NCI-H748 (cell line): ENCODE measurements around the gene PRR36.
A peak's percentile ranks its signal among the peaks of the same experiment; 100 is the strongest.

Source experiments
- DNase-seq: peaks from one replicate; lab custom pipeline; 2025; ENCODE audit not compliant: unreplicated experiment; lab: John Stamatoyannopoulos, UW

PRR36 gene

DNA sequence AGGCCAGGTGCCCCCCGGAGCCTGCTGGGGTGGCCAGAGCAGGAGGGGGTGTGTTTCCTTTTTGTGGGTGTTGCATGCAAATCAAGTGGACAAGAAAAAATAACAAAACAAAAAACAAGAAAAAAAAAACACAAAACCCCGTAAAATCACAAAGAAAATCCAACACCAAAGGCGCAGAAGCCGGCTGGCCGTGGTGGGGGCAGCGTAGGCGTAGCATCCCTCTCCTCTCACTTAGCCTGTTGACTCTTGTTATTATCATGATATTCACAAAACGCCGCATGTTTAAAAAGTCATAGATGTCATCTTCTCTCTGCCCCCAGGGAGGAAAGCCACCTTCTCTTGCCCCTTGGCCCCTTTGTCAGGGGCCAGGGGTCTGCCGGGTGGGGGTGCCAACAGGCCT lies 39.5 kb upstream of the PRR36 start:
- no peak for DNase-seq

DNA sequence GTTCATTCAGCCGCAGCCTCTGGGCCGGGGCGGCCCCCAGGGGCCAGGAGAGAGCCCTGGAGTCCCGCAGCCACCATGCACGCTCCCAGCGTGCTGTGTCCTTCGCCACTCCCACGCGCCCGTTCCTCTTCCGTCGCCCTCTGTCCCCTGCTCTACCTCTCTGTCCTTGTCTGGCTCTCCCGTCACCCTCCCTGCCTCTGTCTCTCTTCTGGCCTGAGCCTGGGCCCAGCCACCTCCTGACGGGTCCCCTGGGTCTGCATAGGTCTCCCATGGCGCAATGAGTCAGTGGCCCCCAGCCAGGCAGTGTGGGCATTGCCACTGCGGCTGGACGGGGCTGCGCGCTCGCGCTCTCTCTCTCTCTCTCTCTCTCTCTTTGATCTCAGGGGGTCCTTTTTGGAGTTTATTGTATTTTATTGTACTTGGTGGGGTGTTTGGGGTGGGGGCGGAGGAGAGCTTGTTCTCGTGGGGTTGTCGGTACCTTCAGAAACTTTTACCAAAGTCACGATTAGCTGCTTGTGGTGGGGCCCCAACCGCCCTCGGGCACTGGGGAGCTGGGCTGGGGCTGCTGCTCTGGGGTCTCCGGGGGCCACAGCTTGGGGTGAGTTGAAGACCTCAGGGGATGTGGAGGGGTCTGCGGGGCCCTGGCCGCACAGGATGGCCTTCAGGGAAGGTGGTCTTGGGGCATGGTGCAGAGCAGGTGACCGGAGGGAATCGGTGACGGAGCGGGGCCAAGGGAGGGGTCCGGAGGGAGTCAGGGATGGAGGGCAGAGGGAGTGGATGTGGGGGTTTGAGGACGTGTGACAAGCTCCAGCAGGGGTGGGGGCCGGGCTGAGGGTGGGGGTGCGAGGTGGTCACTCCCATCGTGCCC lies 38.7 kb upstream of the PRR36 start:
- DNase-seq = no peak

DNA sequence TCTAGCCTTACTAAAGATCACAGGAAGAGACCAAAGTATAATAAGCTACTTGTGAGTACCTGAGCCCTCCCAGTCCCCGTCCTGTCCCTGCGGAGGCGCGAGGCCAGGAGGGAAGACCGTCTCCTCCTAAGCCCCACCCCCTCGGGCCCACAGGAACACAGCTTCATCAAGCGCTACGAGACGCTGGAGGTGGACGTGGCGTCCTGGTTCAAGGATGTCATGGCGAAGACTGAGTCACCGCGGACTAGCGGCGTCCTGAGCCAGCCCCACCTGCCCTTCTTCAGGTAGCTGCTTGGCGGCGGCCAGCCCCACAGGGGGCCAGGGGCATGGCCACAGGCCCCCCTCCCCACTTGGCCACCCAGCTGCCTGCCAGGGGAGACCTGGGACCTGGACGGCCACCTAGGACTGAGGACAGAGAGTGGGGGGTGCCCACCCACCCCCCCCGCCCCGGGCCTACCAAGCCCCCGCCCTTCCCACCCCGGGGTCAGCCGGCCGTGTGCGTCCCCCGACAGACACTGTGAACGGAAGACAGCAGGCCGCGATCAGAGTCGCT lies 38.0 kb upstream of the PRR36 start:
- no peak for DNase-seq

GRCh38 chr19:7911508-7912143 lies 37.4 kb upstream of the PRR36 start:
- DNase-seq = no peak

DNA sequence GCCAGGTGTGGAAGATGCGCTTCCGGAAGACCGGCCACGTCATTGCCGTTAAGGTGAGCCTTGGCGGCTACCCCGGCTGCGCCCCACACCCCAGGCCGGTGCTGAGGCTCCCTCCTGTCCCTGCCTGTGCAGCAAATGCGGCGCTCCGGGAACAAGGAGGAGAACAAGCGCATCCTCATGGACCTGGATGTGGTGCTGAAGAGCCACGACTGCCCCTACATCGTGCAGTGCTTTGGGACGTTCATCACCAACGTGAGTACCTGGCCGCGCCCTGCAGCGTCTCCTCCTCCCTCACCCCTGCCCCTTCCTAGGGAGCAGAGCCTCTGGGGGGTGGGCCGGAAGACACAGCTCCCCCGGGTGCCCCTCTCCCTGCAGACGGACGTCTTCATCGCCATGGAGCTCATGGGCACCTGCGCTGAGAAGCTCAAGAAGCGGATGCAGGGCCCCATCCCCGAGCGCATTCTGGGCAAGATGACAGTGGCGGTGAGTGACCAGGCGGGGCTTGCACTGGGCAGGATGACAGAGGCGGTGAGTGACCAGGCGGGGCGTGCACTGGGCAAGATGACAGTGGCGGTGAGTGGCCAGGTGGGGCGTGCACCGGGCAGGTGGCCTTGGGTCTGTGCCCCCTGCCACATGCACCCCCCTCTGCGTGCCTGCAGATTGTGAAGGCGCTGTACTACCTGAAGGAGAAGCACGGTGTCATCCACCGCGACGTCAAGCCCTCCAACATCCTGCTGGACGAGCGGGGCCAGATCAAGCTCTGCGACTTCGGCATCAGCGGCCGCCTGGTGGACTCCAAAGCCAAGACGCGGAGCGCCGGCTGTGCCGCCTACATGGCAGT lies 36.4 kb upstream of the PRR36 start:
- DNase-seq = no peak

GRCh38 chr19:7909471-7910067 lies 35.4 kb upstream of the PRR36 start:
- DNase-seq = no peak

GRCh38 chr19:7908742-7909461 lies 34.7 kb upstream of the PRR36 start:
- DNase-seq = no peak

GRCh38 chr19:7908078-7908699 lies 34.0 kb upstream of the PRR36 start:
- DNase-seq = no peak

- DNase-seq = no peak
Measured at GRCh38 chr19:7907544-7907943, 33.4 kb upstream of the PRR36 start.

DNA sequence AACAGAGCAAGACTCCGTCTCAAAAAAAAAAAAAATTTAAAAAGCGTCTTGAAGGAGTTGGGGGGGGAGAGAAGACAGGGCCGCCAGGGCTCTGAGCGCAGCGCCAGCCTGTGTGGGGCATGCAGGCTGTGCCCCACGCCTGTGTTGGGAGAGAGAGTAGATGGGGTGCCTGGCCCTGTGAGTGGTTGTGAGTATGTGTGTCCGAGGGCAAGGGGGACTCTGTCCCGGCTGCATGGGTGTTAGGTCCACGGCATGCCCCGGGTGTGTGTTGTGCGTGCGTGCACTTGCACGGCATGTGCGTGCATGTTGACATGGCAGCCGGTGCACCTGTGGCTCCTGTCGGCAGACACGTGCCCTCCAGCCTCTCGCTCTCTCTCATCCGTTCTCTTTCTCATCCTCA lies 32.9 kb upstream of the PRR36 start:
- DNase-seq = no peak

GRCh38 chr19:7905859-7906258 lies 31.7 kb upstream of the PRR36 start:
- no peak for DNase-seq

GRCh38 chr19:7905268-7905667 lies 31.1 kb upstream of the PRR36 start:
- DNase-seq = no peak

- peak; percentile 32 for DNase-seq
Measured at GRCh38 chr19:7904074-7905020, 30.2 kb upstream of the PRR36 start.

DNA sequence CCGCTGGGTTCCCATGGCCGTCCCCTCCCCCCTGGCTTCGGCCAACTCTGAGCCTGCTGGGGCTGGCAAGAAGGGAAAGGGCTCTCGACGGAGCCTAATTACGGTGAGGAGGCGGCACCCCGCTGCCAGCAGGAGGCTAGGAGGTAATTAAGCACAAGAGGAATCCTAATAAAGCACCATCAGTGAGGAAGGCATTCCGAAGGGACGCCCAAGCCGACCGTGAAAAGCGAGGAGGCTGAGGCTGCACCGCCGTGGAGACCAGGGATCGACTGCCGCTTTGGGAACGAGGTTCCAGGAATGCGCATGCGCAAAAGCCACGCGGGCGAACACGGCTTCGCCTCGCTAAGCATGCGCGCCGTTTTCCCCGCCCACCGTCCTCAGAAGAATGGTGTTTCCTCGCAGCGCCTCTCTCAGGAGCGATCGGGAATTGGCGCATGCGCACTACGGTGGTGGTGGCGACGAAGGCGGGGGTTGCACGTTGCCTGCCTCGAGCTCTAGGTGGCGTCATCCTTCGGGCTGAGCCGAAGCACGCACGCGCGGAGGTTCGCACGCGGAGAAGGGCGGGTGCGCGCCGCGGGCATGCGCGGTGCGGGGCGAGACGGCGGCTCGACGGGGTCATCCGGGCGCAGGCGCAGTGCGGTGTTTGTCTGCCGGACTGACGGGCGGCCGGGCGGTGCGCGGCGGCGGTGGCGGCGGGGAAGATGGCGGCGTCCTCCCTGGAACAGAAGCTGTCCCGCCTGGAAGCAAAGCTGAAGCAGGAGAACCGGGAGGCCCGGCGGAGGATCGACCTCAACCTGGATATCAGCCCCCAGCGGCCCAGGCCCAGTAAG lies 29.3 kb upstream of the PRR36 start, which contains the start of gene MAP2K7:
Gene MAP2K7, plus strand, starts transcription at position 634 of the 830 bp plus-strand sequence. Its CDS starts 68 bp downstream, at position 702.
- DNase-seq = peak; percentile 96

DNA sequence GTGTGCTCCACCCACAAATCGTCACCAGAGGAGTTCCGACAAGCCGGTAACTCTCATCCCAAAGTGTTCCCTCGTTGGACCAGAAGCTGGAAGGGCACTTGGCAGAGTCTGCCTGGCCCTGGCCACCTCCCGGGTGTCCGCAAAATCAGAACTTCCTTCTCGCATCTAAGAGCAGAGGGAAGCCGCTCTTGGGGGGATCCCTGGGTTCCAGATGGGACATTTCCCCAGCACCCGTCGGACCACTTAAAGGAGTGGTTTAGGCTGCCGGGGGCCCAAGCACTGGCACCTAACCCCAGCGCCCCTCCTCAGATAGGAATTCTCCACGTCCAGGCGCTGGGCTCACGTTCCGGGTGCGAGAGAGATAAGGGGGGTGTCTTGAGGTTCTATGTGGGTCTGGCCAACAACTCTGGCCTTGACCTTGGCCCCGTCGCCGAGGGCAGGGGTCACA lies 28.6 kb upstream of the PRR36 start:
- DNase-seq = no peak

DNA sequence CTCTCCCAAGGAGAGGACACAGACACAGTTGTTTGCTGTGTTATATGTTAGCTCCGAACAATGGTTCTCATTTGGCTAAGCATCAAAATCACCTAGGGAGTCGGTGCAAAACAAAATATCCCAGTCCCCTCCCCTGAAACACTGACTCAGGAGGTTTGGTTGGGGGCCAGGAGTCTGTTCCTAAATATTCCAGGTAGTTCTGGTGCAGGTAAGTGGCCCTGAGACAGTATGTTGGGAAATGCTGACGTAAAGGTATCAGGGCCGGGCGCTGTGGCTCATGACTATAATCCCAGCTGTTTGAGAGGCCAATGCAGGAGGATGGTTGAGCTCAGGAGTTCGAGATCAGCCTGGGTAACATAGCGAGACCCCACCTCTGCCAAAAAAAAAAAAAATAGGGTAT lies 27.1 kb upstream of the PRR36 start:
- no peak for DNase-seq

DNA sequence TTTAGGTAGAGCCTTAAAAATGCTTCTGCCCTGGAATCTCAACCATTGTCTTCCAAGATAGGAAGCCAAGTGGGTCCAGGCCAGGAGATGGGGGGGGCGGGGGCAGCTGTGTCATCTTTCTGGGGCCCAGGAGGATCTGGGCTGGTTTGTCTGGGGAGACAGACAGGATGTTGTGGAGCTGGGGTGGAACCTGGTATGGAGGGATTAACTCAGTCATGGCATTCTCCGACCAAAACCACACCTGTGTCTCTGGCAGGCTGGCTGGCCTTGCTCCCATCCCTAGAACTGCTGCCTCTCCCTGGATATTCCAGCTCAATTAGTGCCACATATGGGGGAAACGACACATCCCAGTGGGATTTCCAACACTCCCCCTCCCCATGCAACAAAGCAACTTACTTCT lies 26.7 kb upstream of the PRR36 start:
- DNase-seq = no peak

DNA sequence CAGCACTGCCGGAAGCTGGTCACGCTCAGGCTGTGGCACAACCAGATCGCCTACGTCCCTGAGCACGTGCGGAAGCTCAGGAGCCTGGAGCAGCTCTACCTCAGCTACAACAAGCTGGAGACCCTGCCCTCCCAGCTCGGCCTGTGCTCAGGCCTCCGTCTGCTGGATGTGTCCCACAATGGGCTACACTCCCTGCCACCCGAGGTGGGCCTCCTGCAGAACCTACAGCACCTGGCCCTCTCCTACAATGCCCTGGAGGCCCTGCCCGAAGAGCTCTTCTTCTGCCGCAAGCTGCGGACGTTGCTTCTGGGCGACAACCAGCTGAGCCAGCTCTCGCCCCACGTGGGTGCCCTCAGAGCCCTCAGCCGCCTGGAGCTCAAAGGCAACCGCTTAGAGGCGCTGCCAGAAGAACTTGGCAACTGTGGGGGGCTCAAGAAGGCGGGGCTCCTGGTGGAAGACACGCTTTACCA lies 26.2 kb upstream of the PRR36 start:
- DNase-seq = no peak
